Measurements from ENCODE around the gene SPARC.

GRCh38 chr5:151680944-151681427, 5.7 kb downstream of the SPARC start:
- TF ChIP-seq CTCF (IDR thresholded peaks at IDR 0.05) (no peak), EZH2 (IDR thresholded peaks at IDR 0.05) (no peak), EZH2phosphoT487 (IDR thresholded peaks at IDR 0.05) (no peak)
